ENCODE measurements around the gene LARGE1.

The LARGE1 gene

GRCh38 chr22:33300165-33300564 lies 620.1 kb downstream of the LARGE1 start:
- FAIRE-seq: no peak
- TF ChIP-seq CTCF (IDR thresholded peaks at IDR 0.05; ENCODE audit: insufficient read depth, missing control alignments): no peak
- no peak for DNase-seq (ENCODE audit: insufficient read length, low spot score)

- DNase-seq (ENCODE audit: insufficient read length, low spot score) (no peak), FAIRE-seq (no peak)
- no peak for TF ChIP-seq CTCF (IDR thresholded peaks at IDR 0.05; ENCODE audit: insufficient read depth, missing control alignments)
Measured at GRCh38 chr22:33299245-33299956, 620.9 kb downstream of the LARGE1 start.

GRCh38 chr22:33296941-33297340 lies 623.3 kb downstream of the LARGE1 start:
- no peak for TF ChIP-seq CTCF (IDR thresholded peaks at IDR 0.05; ENCODE audit: insufficient read depth, missing control alignments)
- no peak for FAIRE-seq
- DNase-seq (ENCODE audit: insufficient read length, low spot score): no peak

- no peak for TF ChIP-seq CTCF (IDR thresholded peaks at IDR 0.05; ENCODE audit: insufficient read depth, missing control alignments)
- FAIRE-seq (no peak), DNase-seq (ENCODE audit: insufficient read length, low spot score) (no peak)
Measured at GRCh38 chr22:33288078-33288477, 632.2 kb downstream of the LARGE1 start.

- DNase-seq (ENCODE audit: insufficient read length, low spot score) (no peak), FAIRE-seq (no peak)
Measured at GRCh38 chr22:33275073-33275443, 645.2 kb downstream of the LARGE1 start.

GRCh38 chr22:33274214-33275072 lies 645.8 kb downstream of the LARGE1 start:
- DNase-seq (ENCODE audit: insufficient read length, low spot score): no peak
- peak; percentile 34 for TF ChIP-seq CTCF (IDR thresholded peaks at IDR 0.05; ENCODE audit: insufficient read depth, missing control alignments)
- FAIRE-seq: no peak

More at GRCh38 chr22:33275073-33275443, 645.2 kb downstream of the LARGE1 start:
- no peak for TF ChIP-seq CTCF (IDR thresholded peaks at IDR 0.05; ENCODE audit: insufficient read depth, missing control alignments)

- DNase-seq (ENCODE audit: insufficient read length, low spot score): no peak
- no peak for FAIRE-seq
- no peak for TF ChIP-seq CTCF (IDR thresholded peaks at IDR 0.05; ENCODE audit: insufficient read depth, missing control alignments)
Measured at GRCh38 chr22:33272871-33273270, 647.4 kb downstream of the LARGE1 start.
